ENCODE results near the gene TAS2R8.

Gene TAS2R8, protein sequence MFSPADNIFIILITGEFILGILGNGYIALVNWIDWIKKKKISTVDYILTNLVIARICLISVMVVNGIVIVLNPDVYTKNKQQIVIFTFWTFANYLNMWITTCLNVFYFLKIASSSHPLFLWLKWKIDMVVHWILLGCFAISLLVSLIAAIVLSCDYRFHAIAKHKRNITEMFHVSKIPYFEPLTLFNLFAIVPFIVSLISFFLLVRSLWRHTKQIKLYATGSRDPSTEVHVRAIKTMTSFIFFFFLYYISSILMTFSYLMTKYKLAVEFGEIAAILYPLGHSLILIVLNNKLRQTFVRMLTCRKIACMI

DNA sequence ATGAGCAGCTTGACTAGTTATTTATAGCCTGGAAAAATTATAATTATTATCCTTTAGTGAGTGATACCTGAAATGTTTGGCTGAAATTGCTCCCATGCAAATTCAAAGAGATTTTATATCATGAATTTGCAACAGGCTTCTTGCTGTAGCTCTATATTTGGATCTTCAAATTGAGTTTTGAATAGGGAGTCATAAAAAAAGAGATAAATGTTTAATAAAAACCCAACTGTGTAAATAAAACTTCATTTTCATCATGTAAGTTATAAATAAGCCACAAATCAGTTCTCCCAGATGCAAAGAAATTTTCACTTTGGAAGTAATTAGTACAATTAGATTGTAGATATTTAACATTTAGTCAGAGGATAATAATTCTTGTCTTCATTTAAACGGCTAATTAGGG is at the start of gene TAS2R8:
Gene TAS2R8 (minus strand): TSS at position 101 of the 400 bp plus-strand sequence. CDS start 306 bp downstream, outside the sequence.
- TF ChIP-seq, protein P1, sequence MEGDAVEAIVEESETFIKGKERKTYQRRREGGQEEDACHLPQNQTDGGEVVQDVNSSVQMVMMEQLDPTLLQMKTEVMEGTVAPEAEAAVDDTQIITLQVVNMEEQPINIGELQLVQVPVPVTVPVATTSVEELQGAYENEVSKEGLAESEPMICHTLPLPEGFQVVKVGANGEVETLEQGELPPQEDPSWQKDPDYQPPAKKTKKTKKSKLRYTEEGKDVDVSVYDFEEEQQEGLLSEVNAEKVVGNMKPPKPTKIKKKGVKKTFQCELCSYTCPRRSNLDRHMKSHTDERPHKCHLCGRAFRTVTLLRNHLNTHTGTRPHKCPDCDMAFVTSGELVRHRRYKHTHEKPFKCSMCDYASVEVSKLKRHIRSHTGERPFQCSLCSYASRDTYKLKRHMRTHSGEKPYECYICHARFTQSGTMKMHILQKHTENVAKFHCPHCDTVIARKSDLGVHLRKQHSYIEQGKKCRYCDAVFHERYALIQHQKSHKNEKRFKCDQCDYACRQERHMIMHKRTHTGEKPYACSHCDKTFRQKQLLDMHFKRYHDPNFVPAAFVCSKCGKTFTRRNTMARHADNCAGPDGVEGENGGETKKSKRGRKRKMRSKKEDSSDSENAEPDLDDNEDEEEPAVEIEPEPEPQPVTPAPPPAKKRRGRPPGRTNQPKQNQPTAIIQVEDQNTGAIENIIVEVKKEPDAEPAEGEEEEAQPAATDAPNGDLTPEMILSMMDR (IDR thresholded peaks at IDR 0.05; ENCODE audit: control extremely low read depth, extremely low read depth, low read depth, missing control alignments), result no peak
- POLR2A ChIA-PET, result no interaction called here
- DNase-seq (ENCODE audit: extremely low spot score), result no peak
- CTCF ChIA-PET, result no interaction called here

DNA sequence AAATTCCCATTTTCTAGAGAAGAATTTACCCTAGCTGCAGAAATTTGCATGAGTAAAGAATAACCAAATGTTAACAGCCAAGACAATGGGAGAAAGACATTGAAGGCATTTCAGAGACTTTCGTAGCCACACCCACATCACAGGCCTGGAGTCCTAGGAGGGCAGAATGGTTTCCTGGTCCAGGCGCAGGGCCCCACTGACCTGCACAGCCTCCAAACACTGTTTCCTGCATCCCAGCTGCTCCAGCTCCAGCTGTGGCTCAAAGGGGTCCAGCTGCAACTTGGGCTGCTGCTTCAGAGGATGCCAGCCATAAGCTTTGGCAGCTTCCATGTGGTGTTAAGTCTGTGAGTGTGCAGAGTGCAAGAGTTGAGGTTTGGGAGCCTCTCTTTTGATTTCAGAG is 48.7 kb upstream of the TAS2R8 start:
- DNase-seq (ENCODE audit: extremely low spot score), result no peak

DNA sequence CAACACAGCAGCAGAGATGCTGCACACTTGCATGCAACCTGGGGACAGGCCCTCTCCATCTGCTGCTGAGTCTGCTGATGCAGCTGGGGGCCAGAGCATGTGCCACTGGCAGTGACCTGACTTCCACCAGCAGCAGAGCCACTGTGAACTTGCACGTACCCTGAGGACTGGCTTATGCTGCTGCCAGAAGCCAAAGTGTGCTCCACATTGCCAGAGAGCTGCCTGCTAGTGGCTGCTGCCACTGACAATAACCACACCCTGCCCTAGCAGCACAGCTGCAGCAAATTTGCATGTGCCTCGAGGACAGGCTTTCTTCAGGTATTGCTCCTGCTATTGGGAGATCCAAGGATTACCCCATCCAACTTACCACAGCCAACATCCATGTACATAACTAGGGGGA is 46.7 kb upstream of the TAS2R8 start:
- ChIA-PET CTCF (interaction anchor here (1.1 to 1.7 kb wide), 2 partner anchors 18 to 28 kb away, joined by 3 to 4 read pairs; partner anchors contain the start of gene TAS2R10), POLR2A (no interaction called here)
- no peak for DNase-seq (ENCODE audit: extremely low spot score)
- TF ChIP-seq, protein P1 (IDR thresholded peaks at IDR 0.05; ENCODE audit: control extremely low read depth, extremely low read depth, low read depth, missing control alignments), result no peak

More for the DNA sequence above, 48.7 kb upstream of the TAS2R8 start:
- ChIA-PET CTCF (interaction anchor here (1.4 kb wide), 1 partner anchor 12 kb away, joined by 3 read pairs; no protein-coding TSS in a partner anchor), POLR2A (no interaction called here)
- TF ChIP-seq, protein P1 (IDR thresholded peaks at IDR 0.05; ENCODE audit: control extremely low read depth, extremely low read depth, low read depth, missing control alignments), result no peak

DNA sequence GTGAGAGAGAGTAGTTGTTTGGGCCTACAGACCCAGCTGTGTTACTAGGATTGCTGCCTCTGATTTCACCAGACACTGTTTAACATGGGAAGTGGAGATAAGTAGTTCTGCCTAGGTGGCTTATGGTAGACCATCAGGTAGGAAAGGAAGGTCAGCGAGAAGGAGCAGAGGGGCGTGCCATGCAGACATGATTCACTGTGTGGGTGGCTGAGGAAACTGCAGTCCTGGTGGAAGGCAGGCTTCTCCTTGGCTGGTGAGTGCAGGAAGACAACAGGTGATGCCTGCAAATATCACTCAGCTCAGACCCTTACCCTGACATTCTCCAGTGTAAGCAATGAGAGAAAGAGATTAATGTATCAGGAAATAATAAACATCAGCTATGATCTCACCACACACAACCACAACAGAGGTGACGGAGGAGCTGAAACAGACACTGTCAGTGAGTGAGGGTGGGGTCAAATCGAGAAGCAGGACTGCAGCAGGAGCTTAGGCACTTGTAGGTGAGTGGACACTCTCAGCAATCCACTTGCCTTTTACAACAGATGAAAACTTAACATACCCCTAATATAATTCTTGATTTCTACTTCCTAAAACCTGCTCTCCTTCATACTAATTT is 44.3 kb upstream of the TAS2R8 start:
- ChIA-PET POLR2A (no interaction called here), CTCF (no interaction called here)
- TF ChIP-seq, protein P1 (IDR thresholded peaks at IDR 0.05; ENCODE audit: control extremely low read depth, extremely low read depth, low read depth, missing control alignments), result no peak
- DNase-seq (ENCODE audit: extremely low spot score), result no peak

DNA sequence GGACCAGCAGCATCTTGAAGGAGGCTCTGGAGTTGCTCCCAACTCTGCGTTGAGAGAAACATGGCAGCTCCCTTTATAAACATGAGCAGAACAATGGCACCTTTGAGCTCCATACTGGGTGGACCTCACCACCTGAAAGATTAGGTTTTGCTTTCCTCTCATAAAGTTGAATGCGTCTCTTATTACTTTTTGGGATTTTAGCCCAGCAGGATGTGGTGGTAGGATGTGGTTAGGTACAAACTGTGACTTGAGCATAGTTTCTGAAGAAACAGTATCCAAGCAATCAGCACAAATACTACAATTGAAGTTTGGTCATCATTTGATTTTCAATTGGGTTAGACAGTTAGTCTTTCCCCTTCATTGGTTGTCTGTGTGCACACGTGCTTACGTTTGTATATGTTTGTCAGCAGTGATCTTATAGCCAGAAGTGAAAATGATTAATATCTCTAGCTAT is 42.4 kb upstream of the TAS2R8 start, which contains the start of gene PRR4:
Gene PRR4 (minus strand): TSS at position 51 of the 454 bp plus-strand sequence. CDS start 38 bp downstream, at position 13.
- ChIA-PET CTCF (interaction anchor here (1.3 to 2.2 kb wide), 2 partner anchors 9 to 20 kb away, joined by 3 to 6 read pairs; no protein-coding TSS in a partner anchor), POLR2A (no interaction called here)
- no peak for DNase-seq (ENCODE audit: extremely low spot score)
- TF ChIP-seq, protein P1 (IDR thresholded peaks at IDR 0.05; ENCODE audit: control extremely low read depth, extremely low read depth, low read depth, missing control alignments), result no peak

DNA sequence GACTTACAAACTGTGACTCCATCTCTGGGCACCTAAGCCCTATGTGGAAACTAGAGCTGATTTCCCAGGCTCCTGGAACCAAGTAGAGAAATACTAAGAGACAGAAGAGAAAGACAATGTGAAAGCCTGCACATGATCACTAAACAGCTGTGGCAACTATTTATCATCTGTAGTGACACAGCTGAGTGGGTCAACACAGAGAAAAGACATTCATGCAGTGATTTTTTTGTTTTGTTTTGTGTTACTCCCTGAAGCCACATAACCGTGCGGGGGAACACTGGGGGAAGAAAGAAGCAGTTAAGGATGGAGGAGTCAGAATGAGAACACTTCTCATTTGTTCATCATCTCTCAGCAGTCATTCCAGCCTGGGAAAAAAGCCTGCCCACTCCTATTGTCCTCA is 40.7 kb upstream of the TAS2R8 start:
- ChIA-PET CTCF (interaction anchor here (2.2 kb wide), 1 partner anchor 8 kb away, joined by 6 read pairs; no protein-coding TSS in a partner anchor), POLR2A (no interaction called here)
- TF ChIP-seq, protein P1 (IDR thresholded peaks at IDR 0.05; ENCODE audit: control extremely low read depth, extremely low read depth, low read depth, missing control alignments), result no peak
- no peak for DNase-seq (ENCODE audit: extremely low spot score)

Data from GM10248 (cell line).